Fibroblast of skin of back (primary cell): Measurements from ENCODE around the gene MAPK10.
"Not testable (repeated sequence)": the region's sequence is repeated elsewhere in the genome, so short reads cannot be mapped to it uniquely, and the experiment has no call there.

Experiments
- DNase-seq: peaks from one replicate; pipeline ENCODE4 v3.0.0-alpha.2; 2013

Gene MAPK10

GRCh38 chr4:86178211-86178610 lies 181.6 kb downstream of the MAPK10 start:
- DNase-seq = no peak

DNA sequence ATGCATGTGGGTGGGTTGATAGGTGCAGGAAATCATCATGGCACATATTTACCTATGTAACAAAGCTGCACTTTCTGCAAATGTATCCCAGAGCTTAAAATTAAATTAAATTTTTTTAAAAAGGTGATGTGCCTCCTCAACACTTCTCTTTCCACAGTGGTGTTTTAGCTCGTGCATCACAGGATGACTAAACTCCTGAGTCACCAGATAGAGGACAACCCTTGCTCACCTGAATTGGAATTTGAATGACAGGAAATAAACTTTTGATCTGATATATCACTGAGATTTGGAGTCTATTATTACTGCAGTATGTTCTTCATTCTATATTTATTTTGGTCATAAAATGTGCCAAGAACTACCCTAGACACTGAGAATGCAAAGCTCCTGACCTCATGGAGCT lies 185.3 kb downstream of the MAPK10 start:
- DNase-seq = no peak

DNA sequence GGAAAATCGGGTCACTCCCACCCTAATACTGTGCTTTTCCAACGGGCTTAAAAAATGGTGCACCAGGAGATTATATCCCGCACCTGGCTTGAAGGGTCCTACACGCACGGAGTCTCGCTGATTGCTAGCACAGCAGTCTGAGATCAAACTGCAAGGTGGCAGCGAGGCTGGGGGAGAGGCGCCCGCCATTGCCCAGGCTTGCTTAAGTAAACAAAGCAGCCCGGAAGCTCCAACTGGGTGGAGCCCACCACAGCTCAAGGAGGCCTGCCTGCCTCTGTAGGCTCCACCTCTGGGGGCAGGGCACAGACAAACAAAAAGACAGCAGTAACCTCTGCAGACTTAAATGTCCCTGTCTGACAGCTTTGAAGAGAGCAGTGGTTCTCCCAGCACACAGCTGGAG lies 191.5 kb downstream of the MAPK10 start:
- DNase-seq = not testable (repeated sequence)

DNA sequence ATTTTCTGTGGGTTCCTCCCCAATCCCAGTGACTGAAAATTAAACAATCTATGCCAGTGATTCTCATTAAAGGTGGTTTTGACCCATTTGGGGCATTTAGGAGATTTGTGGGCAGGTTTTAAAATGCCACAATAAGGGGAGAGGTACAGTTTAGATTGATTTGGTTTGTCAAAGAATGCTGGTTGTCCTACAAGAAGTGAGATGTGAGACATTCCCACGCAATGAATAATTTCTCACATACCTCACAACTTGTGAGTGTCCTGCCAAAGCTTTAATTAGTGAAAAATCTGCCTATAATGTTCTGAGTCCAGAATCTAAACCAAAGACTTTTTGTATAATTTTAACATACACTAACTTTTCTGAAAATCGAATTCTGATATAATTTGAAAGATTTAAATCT lies 199.4 kb downstream of the MAPK10 start:
- DNase-seq = peak; percentile 5

DNA sequence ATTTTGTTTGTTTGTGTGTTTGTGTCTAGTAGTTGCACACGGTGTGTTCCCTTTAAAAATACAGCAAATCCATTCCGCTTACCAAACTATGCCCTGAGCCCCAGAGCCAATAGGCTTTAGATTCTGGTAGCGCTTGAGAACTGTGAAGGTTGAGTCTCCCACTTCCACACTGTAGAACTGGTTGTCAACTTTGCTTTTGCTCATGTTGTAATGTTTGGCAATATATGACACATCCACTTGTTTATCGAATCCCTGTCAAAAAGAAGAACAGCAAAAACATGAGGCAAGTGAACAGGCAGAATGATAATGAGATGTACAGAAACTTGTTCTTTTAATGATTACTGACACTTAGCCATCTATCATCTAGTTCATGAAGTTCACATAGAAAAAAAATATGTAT lies 200.6 kb downstream of the MAPK10 start:
- no peak for DNase-seq

GRCh38 chr4:86156531-86156930 lies 203.3 kb downstream of the MAPK10 start:
- DNase-seq = no peak

DNA sequence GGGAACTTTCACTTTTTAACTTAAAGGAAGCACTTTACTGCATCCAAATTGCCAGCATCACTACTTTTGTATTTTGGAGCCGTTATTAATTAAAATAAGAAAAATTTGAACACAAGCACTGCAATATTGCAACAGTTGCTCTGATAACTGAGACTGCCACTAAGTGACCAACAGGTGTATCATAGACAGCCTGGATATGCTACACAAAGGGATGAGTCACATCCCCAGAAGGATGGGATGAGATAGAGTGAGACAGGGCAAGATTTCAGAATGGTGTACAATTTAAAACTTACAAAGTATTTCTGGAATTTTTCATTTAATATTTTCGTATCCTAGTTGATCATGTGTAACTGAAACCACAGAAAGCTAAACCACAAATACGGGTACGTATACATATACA lies 204.1 kb downstream of the MAPK10 start:
- DNase-seq = no peak

DNA sequence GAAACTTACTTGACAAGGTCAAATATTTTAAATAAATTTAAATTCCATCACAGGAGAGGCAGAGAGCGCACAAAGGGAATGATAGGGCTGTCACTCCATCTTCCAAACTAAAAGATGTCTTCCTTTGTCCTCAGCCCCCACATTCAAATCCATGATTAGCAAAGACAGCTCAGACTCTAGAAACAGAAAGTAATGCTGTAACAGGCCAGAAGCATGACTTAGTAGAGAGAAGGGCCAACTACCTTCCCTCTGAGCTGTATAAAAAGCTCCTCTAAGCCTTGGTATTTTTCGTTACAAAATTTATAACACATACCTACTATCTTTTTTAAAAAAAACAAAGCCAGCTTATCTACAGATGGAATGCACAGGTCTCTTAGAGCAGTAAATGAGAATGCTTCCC lies 207.4 kb downstream of the MAPK10 start:
- DNase-seq = no peak

DNA sequence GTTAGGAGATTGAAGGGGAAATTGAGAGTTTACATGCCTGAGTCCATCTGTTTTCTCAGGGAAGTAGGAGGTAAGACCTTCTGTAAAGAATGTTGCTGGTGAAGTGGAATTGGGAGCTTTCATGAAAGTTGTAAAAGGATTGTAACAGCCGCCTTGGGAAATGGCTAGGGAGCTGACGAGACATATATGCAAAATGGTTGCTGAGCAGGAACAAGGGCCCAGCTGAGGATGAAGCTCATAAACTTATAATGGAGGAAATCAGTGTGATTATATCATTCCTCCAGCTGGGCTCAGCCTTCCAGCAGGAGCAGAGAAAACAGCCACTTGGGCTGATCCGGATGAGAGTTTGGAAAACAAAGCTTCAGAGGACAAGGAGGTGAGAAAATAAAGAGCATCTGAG lies 208.7 kb downstream of the MAPK10 start:
- no peak for DNase-seq

GRCh38 chr4:86141161-86141560 lies 218.7 kb downstream of the MAPK10 start:
- DNase-seq = no peak

DNA sequence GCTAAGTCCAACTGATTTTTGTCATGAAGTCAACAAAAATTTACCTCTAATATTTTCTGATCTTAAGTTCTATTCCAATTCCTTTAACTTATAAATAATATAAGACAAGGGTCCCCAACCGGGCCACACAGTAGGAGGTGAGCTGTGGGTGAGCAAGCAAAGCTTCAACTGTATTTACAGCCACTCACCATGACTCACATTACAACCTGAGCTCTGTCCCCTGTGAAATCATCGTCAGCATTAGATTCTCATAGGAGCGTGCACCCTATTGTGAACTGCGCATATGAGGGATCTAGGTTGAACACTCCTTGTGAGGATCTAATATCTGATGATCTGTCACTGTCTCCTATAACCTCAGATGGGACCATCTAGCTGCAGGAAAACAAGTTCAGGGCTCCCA lies 227.4 kb downstream of the MAPK10 start:
- DNase-seq = no peak

DNA sequence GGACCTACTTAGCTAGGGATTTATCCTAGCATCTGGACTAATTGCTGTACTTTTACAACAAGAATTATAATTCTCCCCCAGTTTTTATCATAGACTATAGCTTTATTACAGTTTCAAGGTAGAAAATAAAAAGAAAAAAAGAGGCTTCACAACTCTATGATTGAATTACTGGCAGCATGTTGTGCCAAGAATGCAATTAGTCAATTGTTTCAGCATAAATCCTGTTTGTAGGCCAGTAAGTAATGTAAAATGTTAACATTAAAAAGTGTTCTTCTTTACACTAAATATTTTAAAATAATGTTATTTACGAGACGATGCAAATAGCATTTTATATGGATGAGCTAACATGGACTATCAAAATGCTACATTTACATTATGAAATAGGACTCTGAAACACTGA lies 228.4 kb downstream of the MAPK10 start:
- DNase-seq = no peak

GRCh38 chr4:86130160-86130933 lies 229.5 kb downstream of the MAPK10 start:
- DNase-seq = no peak

DNA sequence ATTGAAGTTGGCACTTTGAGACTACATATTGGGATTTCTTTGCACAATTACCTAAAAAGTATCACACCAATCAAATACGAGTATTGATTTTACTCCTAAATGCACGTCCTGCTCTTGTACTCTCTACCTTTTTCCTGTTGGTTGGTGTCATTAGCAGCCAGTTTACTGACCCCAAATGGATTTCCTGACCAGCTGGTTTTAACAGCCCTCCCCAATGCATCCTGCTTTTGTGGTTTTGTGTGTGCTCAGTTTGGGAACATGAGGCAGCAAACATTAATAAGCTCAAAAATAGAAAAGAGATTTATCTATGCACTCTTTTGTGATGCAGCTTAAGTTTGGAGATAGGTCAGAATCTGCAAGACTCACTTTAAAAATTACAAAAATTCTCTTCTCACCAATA lies 230.3 kb downstream of the MAPK10 start:
- no peak for DNase-seq

DNA sequence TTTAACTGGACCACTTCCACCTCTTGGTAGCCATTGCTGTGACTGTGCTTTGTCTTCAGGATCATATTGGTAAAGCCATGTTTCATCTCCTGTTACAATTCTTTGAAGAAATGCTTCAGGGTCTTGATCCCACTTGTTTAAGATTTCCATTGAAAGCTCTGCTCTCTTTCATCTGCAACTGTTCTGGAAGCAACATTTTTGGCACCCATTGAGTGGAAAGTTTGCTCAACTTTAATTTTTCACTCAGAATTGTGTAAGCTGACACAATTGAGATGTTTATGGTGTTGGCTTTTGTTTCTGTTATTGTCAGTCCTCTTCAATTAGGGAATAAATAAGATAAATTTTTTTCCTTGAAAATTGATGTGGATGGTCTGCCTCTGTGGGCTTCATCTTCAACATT lies 237.4 kb downstream of the MAPK10 start:
- DNase-seq = no peak

DNA sequence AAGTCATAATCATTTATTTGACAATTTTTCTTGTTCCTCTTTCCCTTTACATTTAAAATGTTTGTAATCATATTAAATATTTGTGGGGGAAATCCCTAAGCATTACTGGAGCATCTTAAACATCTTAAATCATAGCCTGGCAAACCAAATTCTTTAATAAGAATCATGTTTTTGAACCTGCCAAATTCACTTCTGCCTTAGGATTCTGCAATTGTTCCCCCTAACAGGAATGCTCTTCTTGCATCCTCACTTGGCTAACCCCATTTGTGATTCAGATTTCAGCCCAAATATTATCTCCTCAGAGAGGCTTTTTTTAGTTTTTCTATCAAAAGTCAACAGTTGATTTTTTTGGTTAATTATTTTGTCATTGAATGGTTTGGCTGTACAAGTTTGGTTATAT lies 241.1 kb downstream of the MAPK10 start:
- no peak for DNase-seq

- peak; percentile 72 for DNase-seq
Observed at GRCh38 chr4:86117705-86118302, 242.0 kb downstream of the MAPK10 start.

GRCh38 chr4:86114563-86114962 lies 245.3 kb downstream of the MAPK10 start:
- DNase-seq = no peak

DNA sequence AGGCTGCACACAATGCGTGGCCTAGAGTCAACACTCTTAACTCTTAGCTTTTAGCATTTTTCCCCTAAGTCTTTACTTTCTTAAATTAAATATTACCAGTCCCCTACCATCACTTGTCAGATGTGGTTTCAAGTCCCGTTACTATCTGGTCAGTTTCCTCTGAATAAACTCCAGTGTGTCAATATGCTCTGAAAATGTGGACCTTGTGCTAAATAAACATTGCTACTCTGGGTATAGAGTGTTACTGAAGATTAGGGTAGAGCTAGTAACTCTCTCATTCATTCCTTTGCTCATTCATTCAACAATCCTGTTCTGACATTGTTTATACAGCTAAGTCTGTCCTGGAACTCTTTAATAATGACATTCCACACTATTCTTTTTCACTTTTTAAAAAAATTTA lies 251.0 kb downstream of the MAPK10 start:
- DNase-seq = no peak

DNA sequence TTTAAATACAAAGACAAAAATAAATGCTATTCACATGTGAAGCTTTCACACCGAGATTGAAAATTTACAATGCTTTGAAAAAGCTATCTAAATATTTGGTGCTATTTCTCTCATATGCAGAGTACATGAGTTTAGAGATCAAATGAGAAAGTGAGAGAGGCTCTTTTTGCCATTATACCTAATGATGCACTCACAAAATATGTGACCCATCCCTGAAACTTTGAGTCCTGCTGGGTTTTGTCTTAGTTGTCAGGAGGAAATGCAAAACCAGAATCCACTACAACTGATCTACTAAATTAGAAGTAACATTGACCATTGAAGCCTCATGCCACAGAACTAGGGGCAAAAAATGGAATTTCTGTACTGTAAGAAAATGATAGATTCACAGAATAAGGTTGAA lies 251.7 kb downstream of the MAPK10 start:
- DNase-seq = peak; percentile 53

DNA sequence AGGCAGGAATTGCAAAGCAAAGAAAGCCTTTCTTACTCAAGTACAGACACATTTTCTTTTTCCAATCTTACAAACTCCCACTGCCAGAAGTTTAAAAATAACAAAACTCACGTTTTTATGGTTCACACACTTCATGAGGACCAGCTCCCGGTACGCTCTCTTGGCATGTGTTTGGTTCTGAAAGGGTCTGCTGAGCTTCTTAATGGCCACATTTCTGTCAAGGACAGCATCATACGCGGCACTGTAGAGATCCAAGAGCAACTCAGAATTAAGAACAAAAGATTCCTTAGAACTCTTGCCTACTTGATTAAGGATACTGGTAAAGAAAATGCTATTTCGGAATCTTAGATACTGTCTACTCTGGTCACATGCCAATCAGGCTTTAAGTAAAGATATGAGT lies 252.7 kb downstream of the MAPK10 start:
- DNase-seq = no peak

DNA sequence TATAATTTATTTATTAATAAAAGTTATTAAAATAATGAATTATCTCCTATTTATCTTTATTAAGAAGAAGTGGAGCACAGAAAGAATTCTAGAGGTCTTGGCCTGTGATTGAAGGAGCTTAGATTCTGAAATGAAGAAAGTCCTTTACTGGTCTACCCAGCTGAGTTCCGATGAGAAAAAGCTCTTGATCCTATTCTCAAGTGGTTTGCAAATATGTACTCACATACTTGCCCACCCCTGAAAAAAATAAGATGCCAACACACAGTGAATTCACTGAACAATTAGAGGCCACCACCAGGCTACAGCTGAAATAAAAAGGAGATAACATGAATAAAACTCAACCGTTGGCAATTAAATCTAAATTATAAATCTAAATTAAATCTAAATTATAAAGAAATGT lies 253.4 kb downstream of the MAPK10 start:
- no peak for DNase-seq

DNA sequence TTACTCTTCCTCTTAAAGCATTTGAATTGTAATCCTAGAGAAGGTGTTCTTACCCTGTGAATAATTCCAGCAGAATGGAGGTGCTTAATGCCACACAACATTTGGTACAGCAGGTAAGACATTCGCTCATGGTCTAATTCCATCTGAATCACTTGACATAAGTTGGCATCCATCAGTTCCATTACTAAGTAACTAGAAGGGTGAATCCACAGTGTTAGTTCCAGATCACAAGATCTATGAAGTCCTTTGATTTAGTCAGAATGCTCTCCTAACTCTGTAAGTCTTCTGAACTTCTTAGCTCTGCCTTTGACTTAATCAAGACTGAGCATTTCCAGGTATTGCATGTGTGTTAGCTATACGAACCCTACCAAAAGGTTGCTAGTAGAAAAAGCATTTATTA lies 258.0 kb downstream of the MAPK10 start:
- no peak for DNase-seq

DNA sequence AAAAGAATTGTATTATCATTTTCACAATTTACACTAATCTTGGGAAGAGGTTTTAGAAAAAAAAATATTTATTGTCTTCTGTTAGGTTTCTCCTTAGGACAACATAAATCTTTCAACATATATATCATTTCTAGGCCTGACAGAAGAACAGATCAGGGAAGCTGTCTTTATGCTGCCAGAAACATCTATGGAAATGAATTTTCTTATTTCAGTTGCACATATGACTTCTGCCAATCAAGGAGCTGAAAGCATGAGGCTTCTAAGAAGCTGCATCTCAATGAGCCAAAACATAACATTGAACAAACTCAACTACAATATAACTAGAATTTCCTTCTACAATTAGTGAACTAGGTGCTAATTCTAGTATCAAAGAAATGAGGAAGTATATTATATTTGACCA lies 258.4 kb downstream of the MAPK10 start:
- no peak for DNase-seq
